ENCODE results near the gene GABPA.

Gene GABPA

DNA sequence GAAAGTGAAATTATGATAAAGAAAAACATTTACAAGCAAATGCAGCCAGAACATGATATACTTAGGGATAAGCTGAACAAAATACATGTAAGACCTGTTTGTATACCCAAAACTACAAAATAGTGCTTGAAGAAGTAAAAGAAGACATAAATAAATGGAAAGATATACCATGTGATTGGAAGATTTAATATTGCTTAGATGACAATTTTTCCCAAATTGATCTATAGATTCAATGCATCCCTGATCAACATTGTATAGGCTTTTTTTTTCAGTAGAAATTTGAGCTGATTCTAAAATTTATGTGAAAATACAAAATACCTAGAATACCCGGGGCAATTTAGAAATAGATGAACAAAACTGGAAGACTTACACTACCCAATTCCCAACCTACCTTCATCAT is 76.4 kb downstream of the GABPA start:
- DNase-seq (ENCODE audit: low read depth) = no peak

DNA sequence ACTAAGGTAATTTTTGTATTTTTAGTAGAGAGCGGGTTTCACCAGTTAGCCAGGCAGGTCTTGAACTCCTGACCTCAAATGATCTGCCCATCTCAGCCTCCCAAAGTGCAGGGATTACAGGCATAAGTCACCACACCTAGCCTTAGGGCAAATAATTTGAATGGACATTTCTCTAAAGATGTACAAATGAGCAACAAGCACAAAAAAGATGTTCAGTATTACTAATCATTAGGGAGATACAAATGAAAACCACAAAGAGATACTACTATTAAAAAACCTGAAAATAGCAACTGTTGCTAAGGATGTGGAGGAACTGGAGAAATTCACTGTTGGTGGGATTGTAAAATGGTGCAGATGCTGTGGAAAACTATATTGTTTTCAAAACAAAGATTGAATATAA is 79.1 kb downstream of the GABPA start:
- DNase-seq (ENCODE audit: low read depth) = no peak

DNA sequence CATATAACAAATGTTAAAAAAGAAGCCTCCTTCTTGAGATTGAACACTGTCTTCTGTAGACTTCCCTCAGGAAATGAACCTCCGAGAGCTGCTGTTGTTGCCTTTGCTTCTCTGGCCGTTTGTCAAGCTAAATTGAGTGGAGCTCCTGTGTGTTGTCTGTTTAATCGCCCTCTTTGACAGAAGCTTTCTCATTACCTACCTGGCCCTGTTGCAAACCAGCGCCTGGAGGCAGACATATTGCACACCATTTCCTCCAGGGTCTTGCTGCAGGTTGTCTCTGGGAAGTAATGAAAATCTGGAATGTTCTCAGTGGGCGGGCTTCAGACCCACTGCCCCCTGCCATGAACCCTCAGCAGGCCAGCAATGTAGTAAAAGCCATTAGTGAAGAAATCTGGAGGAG is 83.3 kb downstream of the GABPA start:
- no peak for DNase-seq (ENCODE audit: low read depth)

DNA sequence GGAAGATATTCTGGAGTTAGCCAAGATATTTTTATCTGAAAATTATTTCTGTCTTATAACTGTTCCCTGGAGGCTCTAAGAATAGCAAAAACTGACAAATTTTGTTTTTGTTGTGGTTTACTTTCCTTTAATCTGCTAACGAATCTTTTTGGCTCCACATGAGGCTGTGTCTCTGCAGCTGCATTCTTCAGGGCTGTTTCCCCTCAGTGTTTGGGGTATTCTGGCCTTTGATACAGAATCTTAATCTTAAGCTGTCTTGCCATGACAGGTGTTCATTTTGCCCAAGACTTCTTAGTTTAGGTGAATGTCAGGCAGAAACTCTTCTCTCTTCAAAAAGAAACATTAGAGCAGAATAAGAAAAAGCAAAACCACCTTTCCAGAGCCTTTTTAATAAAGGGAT is 83.8 kb downstream of the GABPA start:
- DNase-seq (ENCODE audit: low read depth) = no peak

Data from T-helper 22 cell (primary cell).